ENCODE results near the gene PRDM16.

PRDM16 gene

DNA sequence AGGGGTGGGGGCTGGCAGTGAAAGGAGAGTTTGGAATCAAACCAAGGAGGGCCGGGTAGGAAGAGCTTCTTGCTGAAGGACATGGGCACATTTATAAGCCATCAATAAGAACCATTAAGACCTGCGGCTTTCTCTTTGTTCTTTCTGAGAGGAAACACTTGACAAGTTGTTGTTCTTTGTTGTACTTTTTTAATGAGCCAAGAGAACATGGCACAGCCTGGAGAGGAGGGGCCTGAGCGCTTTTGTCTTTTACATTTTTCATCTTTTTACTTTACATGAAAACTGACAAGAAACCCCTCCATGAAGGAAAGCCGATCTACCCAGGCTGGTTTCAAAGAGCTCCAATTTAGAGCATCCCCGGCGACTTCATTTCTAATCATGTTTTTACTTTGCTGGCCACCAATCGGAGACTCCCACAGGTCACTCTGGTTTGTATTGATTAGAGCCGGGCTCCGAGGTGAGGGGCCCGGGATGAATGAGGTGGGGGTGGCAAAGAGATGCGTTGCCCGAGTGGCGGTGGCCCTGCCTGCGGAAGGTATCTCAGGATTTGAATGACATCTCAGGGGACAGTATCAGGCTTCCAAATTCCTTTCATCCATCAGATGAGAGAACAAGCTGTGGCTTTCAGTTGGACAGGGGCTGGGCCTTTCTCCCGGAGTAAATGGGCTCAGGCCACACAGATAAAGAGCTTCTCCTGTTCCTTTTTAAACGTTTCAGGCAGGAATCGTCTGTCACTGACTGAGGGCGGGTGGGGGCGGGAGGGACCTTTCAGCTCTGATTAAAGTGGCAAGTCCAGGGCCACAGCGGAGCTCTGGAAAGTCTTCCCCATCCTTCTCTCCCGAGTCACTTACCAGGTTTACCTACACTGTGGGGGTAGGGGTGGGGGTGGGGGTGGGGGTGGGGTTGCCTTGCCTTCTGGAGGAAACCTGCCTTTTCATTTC, 246.7 kb downstream of the PRDM16 start:
- TF ChIP-seq, protein P1, sequence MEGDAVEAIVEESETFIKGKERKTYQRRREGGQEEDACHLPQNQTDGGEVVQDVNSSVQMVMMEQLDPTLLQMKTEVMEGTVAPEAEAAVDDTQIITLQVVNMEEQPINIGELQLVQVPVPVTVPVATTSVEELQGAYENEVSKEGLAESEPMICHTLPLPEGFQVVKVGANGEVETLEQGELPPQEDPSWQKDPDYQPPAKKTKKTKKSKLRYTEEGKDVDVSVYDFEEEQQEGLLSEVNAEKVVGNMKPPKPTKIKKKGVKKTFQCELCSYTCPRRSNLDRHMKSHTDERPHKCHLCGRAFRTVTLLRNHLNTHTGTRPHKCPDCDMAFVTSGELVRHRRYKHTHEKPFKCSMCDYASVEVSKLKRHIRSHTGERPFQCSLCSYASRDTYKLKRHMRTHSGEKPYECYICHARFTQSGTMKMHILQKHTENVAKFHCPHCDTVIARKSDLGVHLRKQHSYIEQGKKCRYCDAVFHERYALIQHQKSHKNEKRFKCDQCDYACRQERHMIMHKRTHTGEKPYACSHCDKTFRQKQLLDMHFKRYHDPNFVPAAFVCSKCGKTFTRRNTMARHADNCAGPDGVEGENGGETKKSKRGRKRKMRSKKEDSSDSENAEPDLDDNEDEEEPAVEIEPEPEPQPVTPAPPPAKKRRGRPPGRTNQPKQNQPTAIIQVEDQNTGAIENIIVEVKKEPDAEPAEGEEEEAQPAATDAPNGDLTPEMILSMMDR (IDR thresholded peaks at IDR 0.05; ENCODE audit: low read length), result no peak
- no peak for TF ChIP-seq EZH2 (IDR thresholded peaks at IDR 0.05; ENCODE audit: borderline replicate concordance, low read length)
- no peaks in the 10 kb centered on the region for H3F3A ChIP-seq (ENCODE audit: insufficient read depth, low read length)
- H3K9ac ChIP-seq (ENCODE audit: low read length), result no peak overlapping the region
- no peaks in the 10 kb centered on the region for H3K27me3 ChIP-seq (ENCODE audit: insufficient read depth, low read length)
- H3K27ac ChIP-seq (ENCODE audit: low read depth, low read length, poor library complexity, severe bottlenecking), result no peak overlapping the region
- no peaks in the 10 kb centered on the region for H3K9me3 ChIP-seq (ENCODE audit: low read length)
- H3K4me1 ChIP-seq (ENCODE audit: insufficient read depth, low read length, severe bottlenecking), result no peaks in the 10 kb centered on the region
- no peaks in the 10 kb centered on the region for H3K36me3 ChIP-seq (ENCODE audit: insufficient read depth, low read length)
- H3K9me2 ChIP-seq (ENCODE audit: low read depth, low read length), result no peaks in the 10 kb centered on the region
- no peak overlapping the region for H2AFZ ChIP-seq (ENCODE audit: low read length)
- H3K4me2 ChIP-seq (ENCODE audit: low read length), result no peak overlapping the region
- H4K20me1 ChIP-seq (ENCODE audit: insufficient read depth, low read length), result no peaks in the 10 kb centered on the region
- H3K79me2 ChIP-seq (ENCODE audit: insufficient read depth, low read length), result no peaks in the 10 kb centered on the region
- no peak overlapping the region for H3K4me3 ChIP-seq (ENCODE audit: low read depth, low read length, poor library complexity, severe bottlenecking)

DNA sequence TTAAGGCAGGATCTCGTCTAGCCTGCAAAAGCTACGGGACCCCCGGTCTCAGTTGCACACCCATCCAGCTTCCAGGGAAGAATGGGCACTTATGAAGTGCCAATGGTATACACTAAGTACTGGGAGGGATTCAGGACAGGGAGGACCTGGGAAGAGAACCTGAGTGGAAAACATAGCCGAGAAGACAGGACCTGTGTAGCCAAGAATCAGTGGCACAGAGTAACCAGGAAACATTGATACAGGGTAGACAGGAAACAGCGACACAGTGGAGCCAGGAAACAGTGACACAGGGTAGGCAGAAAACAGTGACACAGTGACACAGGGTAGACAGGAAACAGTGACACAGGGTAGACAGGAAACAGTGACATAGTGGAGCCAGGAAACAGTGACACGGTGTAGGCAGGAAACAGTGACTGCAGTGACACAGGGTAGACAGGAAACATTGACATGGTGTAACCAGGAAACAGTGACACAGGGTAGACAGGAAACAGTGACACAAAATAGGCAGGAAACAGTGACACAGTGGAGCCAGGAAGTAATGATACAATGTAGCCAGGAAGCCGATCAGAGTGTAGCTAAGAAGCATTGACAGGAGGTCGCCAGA, 247.4 kb downstream of the PRDM16 start:
- Histone ChIP-seq H3K4me3 (ENCODE audit: low read depth, low read length, poor library complexity, severe bottlenecking) (no peak overlapping the region), H3K36me3 (ENCODE audit: insufficient read depth, low read length) (no peaks in the 10 kb centered on the region), H3K79me2 (ENCODE audit: insufficient read depth, low read length) (no peaks in the 10 kb centered on the region), H3K27ac (ENCODE audit: low read depth, low read length, poor library complexity, severe bottlenecking) (no peak overlapping the region), H3K9me3 (ENCODE audit: low read length) (no peaks in the 10 kb centered on the region), H2AFZ (ENCODE audit: low read length) (no peak overlapping the region), H3K9ac (ENCODE audit: low read length) (no peak overlapping the region), H3K4me1 (ENCODE audit: insufficient read depth, low read length, severe bottlenecking) (no peaks in the 10 kb centered on the region), H3F3A (ENCODE audit: insufficient read depth, low read length) (no peaks in the 10 kb centered on the region), H4K20me1 (ENCODE audit: insufficient read depth, low read length) (no peaks in the 10 kb centered on the region), H3K27me3 (ENCODE audit: insufficient read depth, low read length) (no peaks in the 10 kb centered on the region), H3K9me2 (ENCODE audit: low read depth, low read length) (no peaks in the 10 kb centered on the region), H3K4me2 (ENCODE audit: low read length) (no peak overlapping the region)
- TF ChIP-seq EZH2 (IDR thresholded peaks at IDR 0.05; ENCODE audit: borderline replicate concordance, low read length), result no peak
- TF ChIP-seq, protein P1 (IDR thresholded peaks at IDR 0.05; ENCODE audit: low read length), result no peak

DNA sequence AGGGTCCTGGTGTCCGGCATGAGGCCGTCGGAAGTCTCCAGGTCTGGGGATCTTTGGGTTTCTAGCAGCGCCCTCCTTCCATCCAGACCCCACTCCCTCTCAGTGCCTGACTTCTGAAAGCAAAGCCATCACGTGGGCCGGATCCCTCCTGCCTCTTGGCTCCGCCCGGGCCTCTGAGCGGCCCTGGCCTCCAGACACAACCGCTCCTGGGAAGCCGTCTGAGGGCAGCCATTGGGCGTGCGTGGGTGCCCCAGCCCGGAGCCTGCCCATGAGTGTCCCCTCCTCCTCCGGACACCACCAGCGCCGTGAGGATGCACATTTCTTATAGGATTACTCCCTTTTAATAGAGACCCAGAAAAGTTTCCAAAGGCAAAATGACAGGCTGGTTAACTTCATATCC, 248.5 kb downstream of the PRDM16 start:
- no peaks in the 10 kb centered on the region for H3K36me3 ChIP-seq (ENCODE audit: insufficient read depth, low read length)
- H3K9ac ChIP-seq (ENCODE audit: low read length), result no peak overlapping the region
- no peaks in the 10 kb centered on the region for H3F3A ChIP-seq (ENCODE audit: insufficient read depth, low read length)
- H3K9me2 ChIP-seq (ENCODE audit: low read depth, low read length), result no peaks in the 10 kb centered on the region
- TF ChIP-seq EZH2 (IDR thresholded peaks at IDR 0.05; ENCODE audit: borderline replicate concordance, low read length), result no peak
- TF ChIP-seq, protein P1 (IDR thresholded peaks at IDR 0.05; ENCODE audit: low read length), result no peak
- H3K4me2 ChIP-seq (ENCODE audit: low read length), result no peak overlapping the region
- H3K9me3 ChIP-seq (ENCODE audit: low read length), result no peaks in the 10 kb centered on the region
- H3K4me1 ChIP-seq (ENCODE audit: insufficient read depth, low read length, severe bottlenecking), result no peaks in the 10 kb centered on the region
- H2AFZ ChIP-seq (ENCODE audit: low read length), result no peak overlapping the region
- no peak overlapping the region for H3K4me3 ChIP-seq (ENCODE audit: low read depth, low read length, poor library complexity, severe bottlenecking)
- H3K79me2 ChIP-seq (ENCODE audit: insufficient read depth, low read length), result no peaks in the 10 kb centered on the region
- H3K27ac ChIP-seq (ENCODE audit: low read depth, low read length, poor library complexity, severe bottlenecking), result no peak overlapping the region
- H4K20me1 ChIP-seq (ENCODE audit: insufficient read depth, low read length), result no peaks in the 10 kb centered on the region
- no peaks in the 10 kb centered on the region for H3K27me3 ChIP-seq (ENCODE audit: insufficient read depth, low read length)

Data from OCI-LY1 (cell line).